SH-SY5Y (cell line): ENCODE results near the gene COL4A3.

Source experiments
- GATA2 ChIP-seq: IDR thresholded peaks from 2 replicates; pipeline ENCODE4 v1.6.1; 2011; ENCODE audit warnings: mild to moderate bottlenecking, low read depth, low read length
- GATA3 ChIP-seq: IDR thresholded peaks from 2 replicates; pipeline ENCODE4 v1.6.1; 2011; ENCODE audit warnings: low read depth, mild to moderate bottlenecking, low read length, moderate library complexity

Gene COL4A3

GRCh38 chr2:227180770-227181169 is 16.3 kb downstream of the COL4A3 start:
- TF ChIP-seq GATA2 (no peak), GATA3 (no peak)

GRCh38 chr2:227182765-227183164 is 18.3 kb downstream of the COL4A3 start:
- TF ChIP-seq GATA3 (no peak), GATA2 (no peak)

DNA sequence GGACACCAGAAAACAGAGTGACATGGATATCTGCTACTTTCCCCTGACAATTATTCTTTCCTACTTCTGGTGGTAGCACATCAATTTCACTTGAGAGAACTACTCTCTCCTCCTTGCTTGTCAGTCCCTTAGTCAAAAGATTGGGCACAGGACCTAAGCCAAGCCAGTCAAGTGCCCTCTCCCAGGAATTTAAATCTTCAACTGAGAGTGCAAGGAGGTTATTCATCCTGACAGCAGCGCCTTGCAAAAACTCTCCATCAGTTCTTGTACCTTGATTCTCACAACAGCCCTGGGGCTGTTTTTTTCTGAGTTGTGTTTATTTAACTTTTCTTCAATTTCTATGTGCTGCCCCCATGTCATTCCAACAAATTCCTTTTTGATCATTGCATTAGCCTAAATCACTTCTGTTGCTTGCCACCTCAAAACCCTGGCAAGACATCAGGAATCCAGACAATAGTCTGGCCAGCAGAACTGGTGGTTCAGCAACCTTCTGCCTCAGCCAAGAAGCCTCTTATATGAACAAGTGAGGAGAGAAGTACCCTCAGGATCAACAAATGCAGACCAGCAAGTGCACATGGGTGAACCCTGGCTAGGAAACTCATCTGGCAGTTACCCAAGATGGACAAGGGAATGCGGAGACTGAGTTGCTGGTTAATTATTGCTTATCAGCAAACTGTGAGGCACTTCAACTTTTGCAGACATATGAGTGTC is 19.4 kb downstream of the COL4A3 start:
- TF ChIP-seq GATA2 (no peak), GATA3 (no peak)

GRCh38 chr2:227185615-227186232 is 21.3 kb downstream of the COL4A3 start:
- no peak for TF ChIP-seq GATA2
- no peak for TF ChIP-seq GATA3

DNA sequence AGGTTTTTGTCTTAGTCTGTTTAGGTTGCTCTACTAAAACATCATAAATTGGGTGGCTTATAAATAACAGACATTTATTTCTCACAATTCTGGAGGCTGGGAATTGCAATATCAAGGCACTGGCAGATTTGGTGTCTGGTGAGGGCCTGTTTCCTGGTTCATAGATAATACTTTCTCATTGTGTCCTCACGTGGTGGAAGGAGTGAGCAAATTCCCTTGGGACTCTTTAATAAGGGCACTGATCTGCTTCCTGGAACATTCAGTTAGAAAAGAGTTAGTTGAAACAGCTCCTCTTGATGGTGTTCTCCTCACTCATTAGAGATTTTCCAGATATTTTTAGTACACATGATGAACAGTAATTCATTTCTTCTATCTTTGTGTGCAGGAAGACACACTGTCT is 22.3 kb downstream of the COL4A3 start:
- no peak for TF ChIP-seq GATA3
- TF ChIP-seq GATA2 = no peak

- no peak for TF ChIP-seq GATA3
Measured at GRCh38 chr2:227188292-227188691, 23.9 kb downstream of the COL4A3 start.

GRCh38 chr2:227191367-227191766 is 26.9 kb downstream of the COL4A3 start:
- TF ChIP-seq GATA2 = no peak
- no peak for TF ChIP-seq GATA3

DNA sequence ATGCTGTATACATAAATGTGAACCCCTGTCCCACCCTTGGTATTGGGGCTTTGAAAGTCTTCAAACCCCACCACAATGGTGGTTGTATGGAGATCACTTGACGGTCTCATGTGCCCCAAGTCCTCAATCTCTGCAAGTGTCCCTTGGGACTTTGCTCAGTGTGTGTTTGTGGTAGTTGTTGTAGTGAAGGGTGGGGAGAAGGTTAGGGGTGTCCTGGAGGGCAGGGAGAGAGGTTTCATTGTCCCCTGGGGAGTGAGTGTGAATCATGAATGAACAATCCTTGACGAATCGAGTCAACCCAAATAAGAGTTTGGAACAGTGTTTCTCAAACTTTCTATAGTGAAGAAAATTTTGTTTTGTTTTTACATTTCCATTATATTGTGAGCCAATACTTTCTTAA is 28.1 kb downstream of the COL4A3 start:
- TF ChIP-seq GATA3 = no peak
- TF ChIP-seq GATA2 = no peak

DNA sequence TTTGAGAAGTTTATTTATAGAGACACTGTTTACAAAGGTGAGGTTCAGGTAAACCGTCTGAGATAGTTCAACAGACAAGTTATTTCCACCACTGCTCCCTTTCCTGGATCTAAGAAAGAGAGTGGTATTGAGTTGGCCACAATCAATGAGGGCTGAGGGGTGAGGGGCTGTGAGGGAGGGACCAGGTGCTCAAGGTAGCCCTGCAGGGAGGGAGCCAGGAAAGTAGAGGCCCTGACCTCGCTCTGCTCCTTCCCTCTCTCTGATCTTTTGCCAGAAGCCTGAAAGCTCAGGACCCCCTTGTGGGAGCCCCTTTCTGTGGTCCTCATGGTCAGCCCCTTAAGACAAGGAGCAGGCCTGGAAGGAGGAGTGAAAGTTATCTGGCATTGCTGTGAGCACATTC is 29.8 kb downstream of the COL4A3 start:
- no peak for TF ChIP-seq GATA3
- no peak for TF ChIP-seq GATA2

GRCh38 chr2:227198866-227199265 is 34.4 kb downstream of the COL4A3 start:
- no peak for TF ChIP-seq GATA3
- TF ChIP-seq GATA2 = no peak

GRCh38 chr2:227201771-227202170 is 37.3 kb downstream of the COL4A3 start:
- TF ChIP-seq GATA2 = no peak
- no peak for TF ChIP-seq GATA3

- TF ChIP-seq GATA3 (no peak), GATA2 (no peak)
Measured at GRCh38 chr2:227204452-227204851, 40.0 kb downstream of the COL4A3 start.

GRCh38 chr2:227205701-227206100 is 41.3 kb downstream of the COL4A3 start:
- TF ChIP-seq GATA3 (no peak), GATA2 (no peak)

GRCh38 chr2:227206406-227206805 is 42.0 kb downstream of the COL4A3 start:
- no peak for TF ChIP-seq GATA2
- no peak for TF ChIP-seq GATA3

GRCh38 chr2:227207573-227207972 is 43.1 kb downstream of the COL4A3 start:
- TF ChIP-seq GATA3 (no peak), GATA2 (no peak)
